GM19324 (cell line): Measurements from ENCODE around the gene ZNF627.
"Not testable (repeated sequence)": the region's sequence is repeated elsewhere in the genome, so short reads cannot be mapped to it uniquely, and the experiment has no call there.

Source experiments
- ATAC-seq: cut with Tn5 transposase; IDR thresholded peaks from one replicate; pipeline ENCODE4 v1.9.1; 2021; ENCODE audit warnings: mild to moderate bottlenecking, moderate library complexity; ENCODE audit not compliant: unreplicated experiment, low FRiP score

Gene ZNF627

DNA sequence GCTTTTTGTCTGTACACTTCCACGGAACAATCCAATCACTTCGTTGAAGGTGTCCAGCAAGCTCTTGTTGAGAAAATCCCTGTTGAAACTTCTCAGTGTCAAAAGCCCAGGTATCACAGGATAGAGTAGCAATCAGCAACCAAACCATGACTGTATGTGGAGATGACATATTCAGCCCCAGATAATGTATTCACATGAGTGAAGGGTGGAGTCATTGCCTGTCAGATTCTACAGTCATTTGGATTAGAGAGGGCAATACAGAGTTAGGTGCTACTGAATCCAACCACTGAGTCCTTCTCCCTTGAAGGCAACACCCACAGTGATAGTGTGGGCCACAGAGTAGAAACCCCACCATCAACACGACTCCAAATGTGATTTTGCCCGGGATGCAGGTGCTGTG is 23.3 kb downstream of the ZNF627 start:
- no peak for ATAC-seq

DNA sequence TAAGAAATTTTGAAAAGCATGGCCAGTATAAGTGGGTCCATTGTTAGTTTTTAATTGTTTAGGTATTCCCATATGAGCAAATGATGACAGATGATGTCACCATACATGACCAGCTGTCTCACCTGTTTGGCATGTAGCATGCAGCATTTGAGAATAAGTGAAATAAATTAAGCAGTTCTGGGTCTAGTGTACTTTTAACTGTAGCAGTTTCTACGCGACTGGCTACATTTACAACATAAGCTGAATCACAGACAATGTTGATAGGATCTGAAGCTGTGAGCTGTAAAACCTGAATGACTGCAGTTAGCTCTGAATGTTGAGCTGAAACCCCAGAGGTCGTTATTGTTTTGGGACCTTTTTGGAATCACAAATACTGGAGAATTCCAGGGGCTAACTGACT is 25.1 kb downstream of the ZNF627 start:
- ATAC-seq, result not testable (repeated sequence)

DNA sequence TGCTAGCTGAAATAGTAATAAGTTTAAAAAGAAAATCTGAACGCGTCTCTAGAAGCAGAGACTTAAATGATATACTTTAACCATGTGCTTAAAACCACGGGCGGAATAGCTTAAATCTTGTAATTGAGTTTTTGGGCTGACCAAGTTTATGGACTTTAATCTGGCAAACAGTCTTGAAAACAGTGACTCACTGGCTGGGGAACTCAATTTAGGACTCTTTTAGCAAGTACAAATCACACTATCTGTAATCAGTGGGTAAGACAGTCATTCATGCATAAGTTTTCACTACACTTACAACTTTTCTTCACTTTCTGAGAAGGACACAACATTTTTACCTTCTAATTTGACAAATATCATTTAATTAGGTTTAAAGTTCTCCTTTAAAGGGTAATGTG is 26.8 kb downstream of the ZNF627 start:
- ATAC-seq, result no peak

DNA sequence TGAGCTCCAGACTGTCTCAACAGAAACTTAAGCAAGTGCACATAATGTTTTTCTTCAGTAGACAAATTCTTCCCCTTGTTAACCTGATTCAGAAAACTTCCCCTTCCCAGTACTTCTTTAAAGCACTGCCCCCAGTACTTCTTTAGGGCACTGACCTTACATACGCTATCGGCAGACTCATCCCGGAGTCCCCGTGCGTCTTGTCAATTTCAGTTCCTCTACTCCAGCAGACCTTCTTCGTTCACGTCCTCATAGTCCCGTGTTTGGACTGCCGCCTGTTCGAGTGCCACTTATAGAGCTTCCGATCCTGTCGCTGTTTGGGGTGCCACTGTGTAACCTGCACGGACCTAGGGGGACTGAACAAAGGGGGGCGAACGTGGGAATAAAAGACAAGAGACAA is 29.0 kb downstream of the ZNF627 start:
- ATAC-seq, result no peak

DNA sequence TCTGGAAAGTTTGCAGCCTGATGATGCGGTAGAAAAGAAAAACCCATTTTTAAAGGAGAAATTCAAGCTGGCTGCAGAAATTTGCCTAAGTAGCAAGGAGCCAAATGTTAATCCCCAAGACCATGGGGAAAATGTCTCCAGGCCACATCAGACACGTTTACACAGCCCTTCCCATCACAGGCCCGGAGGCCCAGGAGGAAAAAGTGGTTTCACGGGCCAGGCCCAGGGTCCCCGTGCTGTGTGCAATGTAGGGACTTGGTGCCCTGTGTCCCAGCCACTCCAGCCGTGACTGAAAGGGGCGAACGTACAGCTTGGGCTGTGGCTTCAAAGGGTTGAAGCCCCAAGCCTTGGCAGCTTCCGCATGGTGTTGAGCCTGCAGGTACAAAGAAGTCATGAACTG is 35.9 kb downstream of the ZNF627 start:
- no peak for ATAC-seq

DNA sequence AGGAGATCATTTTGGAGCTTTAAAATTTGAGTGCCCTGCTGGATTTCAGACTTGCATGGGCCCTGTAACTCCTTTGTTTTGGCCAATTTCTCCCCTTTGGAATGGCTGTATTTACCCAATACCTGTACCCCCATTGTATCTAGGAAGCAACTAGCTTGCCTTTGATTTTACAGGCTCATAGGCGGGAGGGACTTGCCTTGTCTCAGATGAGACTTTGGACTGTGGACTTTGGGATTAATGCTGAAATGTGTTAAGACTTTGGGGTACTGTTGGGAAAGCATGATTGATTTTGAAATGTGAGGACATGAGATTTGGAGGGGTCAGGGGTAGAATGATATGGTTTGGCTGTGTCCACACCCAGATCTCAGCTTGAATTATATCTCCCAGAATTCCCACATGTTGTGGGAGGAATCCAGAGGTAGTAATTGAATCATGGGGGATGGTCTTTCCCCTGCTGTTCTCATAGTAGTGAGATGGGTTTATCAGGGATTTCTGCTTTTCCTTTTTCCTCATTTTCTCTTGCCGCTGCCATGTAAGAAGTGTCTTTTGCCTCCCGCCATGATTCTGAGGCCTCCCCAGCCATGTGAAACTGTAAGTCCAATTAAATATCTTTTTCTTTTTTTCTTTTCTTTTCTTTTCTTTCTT is 36.9 kb downstream of the ZNF627 start:
- ATAC-seq, result not testable (repeated sequence)

DNA sequence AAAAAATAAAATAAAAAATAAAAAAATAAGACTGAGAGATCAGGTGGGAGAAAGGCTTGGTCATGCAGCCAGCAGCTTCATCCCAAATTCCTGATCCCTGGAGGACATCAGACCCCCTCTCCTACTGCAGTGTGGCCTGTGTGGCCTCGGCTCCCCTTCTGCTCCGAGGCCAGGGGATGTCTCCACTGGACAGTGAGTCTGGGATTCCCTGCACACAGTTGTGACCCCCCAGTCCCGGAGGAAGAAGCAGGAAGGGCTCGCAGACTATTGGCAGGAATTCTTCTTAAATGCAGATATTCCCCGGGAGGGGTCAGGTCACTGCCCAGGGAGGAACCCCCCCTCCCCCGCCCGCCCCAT is 41.9 kb downstream of the ZNF627 start:
- ATAC-seq, result no peak

DNA sequence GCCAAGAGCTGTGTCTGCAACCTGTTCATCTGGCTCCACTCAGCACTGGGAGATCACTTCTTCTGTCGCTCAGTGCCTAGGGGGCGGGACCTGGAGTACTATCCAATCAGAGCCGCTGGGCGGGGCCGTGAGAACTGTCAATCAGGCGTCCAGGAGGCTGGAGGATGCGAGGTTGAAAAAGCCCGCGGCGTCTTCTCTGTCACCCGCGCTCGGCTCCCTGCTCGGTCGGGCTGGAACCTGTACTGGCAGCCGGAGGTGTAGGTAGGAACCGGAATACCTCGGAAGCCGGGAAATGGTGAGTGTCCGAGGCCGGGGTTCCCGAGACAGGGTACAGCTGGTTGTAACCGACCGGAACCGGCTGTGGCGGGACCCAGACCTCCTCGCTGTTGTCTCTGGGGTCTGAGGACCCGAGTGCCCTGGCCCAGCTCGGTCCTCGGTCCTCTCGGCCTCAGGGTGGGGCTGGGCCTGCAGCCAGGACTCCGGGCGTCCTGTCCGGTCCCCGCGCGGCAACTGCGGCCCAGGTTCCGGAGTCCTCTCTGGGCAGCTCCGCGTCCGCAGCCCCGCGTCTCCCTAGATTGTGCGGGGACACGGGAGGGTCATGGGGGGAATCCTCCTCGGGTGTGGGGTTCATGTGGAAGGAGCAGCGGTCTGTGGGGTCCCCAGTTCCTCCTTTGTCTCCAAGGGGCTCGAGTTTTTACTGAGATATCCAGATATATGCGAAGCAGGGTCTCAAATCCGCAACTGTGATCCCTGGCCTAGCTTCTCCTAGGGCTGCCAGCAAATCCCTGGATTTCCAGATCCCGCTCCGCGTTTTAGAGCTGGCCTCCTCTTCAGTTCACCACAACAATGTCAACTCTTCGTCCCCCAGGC is 42.6 kb downstream of the ZNF627 start:
- peak; percentile 92 for ATAC-seq

DNA sequence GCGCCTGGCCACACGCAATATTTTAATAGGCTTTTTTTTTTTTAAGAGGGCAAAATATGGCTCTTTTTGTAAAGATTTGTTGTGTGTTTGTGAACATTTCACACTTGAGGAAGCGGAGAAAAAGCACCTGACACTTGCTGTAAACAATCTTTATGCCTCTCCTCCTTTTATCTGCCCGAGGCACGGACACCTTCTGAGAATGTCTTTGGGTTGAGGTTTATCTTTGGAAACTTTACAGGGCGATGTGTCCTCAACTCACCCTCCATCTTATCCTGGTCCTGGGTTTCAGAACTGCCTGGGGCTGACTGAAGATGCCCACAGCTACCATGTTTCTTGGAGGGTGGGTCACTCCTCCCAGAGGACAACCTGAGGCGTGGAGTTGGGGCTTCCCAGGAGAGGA is 44.0 kb downstream of the ZNF627 start:
- ATAC-seq, result no peak

DNA sequence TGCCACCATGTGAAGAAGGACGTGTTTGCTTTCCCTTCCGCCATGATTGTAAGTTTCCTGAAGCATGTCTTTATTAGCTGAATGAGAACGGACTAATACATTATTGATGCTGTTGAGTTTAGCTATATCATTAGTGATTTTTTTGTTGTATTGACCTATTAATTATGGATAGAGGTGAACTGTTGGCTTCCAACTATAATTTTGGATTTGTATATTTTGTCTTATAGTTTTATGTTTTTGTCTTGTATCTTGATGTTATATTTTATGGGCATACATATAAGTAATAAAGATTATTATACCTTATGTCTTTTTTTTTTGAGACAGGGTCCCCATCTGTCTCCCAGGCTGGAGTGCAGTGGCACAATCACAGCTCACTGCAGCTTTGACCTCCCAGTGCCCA is 45.6 kb downstream of the ZNF627 start:
- ATAC-seq, result no peak

DNA sequence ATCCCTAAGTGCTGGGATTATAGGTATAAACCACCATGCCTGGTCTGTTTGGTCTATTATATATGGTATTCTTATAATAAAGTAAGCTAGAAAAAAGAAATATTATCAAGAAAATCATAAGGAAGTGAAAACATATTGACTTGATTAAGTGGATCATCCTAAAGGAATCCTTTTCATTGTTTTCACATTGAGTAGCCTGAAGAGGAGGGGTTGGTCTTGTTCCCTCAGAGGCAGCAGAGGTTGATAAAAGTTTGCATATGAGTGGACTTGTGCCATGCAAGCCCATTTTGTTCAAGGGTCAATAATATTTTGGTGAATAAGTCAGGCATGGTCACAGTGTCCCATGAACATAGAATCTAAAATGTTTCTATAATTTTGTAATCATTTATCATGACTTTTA is 52.7 kb downstream of the ZNF627 start:
- no peak for ATAC-seq

DNA sequence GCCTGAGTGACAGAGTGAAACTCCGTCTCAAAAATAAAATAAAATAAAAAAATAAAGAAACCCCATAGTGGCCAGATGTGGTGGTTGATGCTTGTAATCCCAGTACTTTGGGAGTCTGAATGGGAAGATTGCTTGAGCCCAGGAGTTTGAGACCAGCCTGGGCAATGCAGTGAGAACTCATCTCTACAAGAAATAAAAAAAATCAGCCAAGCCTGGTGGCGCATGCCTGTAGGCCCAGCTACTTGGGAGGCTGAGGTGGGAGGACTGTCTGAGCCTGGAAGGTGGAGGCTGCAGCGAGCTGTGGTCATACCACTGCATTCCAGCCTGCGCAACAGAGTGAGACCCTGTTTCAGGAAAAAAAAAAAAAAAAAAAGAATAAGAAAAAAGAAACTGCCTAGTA is 53.8 kb downstream of the ZNF627 start:
- no peak for ATAC-seq

DNA sequence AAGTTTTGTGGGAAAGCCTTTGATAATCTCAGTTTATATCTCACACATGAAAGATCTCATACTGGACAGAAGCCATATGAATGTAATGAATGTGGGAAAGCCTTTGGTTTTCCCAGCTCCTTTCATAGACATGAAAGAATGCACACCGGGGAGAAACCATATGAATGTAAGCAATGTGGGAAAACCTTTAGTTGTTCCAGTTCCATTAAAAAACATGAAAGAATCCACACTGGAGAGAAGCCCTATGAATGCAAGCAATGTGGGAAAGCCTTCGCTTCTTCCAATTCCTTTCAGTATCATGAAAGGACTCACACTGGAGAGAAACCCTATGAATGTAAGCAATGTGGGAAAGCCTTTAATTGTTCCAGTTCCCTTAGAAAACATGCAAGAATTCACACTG is 54.8 kb downstream of the ZNF627 start:
- no peak for ATAC-seq

DNA sequence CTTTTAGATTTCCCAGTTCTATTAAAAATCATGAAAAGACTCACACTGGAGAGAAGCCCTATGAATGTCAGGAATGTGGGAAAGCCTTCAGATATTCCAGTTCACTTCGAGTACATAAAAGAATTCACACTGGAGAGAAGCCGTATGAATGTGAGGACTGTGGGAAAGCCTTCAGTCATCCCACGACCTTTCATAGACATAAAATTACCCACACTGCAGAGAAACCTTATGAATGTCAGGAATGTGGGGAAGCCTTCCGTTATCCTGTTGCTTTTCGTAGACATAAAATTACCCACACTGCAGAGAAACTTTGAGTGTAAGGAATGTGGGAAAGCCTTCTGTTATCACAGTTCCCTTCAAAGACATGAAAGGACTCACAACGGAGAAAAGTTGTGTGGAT is 55.2 kb downstream of the ZNF627 start:
- no peak for ATAC-seq

DNA sequence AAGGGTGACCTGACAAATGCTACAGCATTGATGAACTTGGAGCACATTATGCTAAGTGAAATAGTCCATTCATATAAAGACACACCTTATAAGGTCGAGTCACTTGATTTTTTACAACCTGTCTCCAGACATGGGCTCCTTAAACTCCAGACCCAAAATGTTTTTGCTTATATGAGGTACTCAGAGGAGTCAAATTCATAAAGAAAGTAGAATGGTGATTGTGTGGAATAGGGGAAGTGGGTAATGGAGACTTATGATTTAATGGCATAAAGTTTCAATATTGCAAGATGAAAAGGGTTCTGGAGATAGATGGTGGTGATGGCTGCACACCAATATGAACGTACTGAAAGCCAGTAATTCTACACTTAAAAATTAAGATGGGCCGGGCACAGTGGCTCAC is 59.3 kb downstream of the ZNF627 start:
- no peak for ATAC-seq

DNA sequence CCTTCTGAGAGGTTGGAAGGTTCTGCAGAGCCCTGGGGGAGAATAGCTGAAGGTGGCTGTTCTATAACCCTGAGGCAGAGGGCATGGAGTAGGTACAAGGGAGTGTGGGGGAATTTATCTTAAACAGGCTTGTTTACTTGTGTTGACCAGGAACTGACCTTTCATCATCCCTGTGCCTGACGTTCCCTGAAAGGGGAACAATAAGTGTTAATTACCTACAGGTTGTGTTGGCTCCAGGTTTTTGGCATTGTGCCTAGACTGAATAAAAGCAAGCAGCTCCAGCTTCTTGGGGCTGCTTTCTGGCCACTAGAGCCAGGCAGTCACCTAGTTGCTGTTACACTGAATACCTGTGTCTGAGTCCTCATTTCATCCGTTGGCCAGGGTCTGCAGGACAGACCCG is 60.0 kb downstream of the ZNF627 start:
- ATAC-seq, result no peak

DNA sequence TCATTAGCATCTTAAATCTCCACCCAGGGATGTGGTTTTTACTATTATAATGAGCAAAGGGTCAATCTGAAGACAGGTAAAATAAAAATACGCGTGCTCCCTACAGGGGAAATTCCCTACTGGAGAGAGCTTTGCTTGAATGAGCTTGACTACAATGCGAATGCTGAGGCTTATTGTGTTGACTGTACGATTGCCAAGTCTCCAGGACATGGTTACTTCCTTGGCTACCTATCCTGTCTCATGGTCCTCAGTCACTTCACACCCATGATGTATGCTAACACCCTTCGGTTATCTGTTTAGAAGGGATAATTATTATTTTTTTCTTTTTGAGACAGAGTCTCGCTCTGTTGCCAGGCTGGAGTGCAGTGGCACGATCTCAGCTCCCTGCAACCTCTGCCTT is 61.7 kb downstream of the ZNF627 start:
- no peak for ATAC-seq

DNA sequence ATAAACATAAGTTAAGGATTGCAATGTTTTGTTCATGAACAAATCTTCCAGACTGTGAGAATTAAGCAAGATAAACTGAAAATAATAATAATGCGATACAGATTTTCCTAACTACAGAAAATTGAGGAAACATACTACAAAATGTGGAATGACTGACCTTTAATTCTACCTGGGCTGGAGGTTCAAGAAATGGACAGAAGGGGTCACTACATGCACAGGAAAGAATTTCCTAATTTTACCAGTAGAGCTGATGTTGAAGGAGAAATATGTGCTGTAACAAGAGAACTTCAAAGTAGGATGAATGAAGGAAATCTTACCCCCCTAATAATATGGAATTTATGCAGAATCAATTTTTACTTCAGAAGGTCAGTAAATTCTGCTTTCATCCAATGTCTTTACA is 62.3 kb downstream of the ZNF627 start:
- ATAC-seq, result no peak

DNA sequence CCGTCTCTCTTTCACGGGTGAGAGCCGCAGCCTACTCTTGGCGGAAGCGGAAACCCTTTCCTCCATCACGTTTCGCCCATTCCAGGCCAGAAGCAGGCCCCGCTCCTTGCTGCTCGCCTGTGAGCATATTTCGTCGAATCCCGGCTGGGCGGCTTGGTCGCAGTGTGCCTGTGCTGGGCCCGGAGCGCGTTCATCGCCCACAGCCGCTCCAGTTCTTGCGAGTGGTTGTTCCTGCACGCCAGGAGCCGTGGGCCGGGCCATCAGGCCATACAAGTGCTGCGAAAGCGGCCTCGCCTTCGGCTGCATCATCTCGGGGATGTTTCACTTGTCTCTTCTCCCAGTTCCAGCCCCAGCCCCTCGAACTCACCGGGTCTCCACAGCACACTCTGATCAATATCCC is 65.0 kb downstream of the ZNF627 start:
- ATAC-seq, result no peak

DNA sequence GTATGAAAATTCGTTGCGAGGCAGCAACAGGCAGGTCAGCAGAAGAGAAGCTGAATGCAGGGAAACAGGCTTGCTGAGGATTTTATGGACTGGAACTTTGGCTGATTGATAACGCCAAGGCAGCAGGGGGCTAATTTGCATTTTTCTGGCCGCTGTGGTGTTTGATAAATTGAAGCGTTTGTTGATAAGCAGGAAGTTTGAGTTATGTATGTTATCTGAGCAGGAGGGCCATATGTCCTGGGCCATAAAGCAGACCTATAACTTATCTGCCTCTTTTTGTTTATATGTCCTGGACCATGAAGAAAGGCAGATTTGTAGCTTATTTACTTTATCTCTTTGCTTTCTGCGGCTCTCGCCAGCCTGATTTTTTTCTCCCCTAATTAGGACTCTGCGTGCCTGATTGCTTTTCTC is 65.9 kb downstream of the ZNF627 start:
- ATAC-seq, result no peak
